Mucosa of rectum (tissue), 2 donors: ENCODE results near the gene CYP27A1.
A peak's percentile ranks its signal among the peaks of the same experiment; 100 is the strongest.

Experiments
- H3K27ac ChIP-seq, 2 donors: one replicate each; pipeline ENCODE4 v1.7.0; 2013; ENCODE audit warnings: inconsistent platforms in 2 of 2, low read depth in 2 of 2, low read length in 2 of 2
- H3K27me3 ChIP-seq, 2 donors: one replicate each; pipeline ENCODE4 v1.7.0; 2013; ENCODE audit warnings: low read length in 2 of 2; ENCODE audit not compliant: control insufficient read depth in 2 of 2, insufficient read depth in 2 of 2
- H3K36me3 ChIP-seq, 2 donors: one replicate each; pipeline ENCODE4 v1.7.0; 2013; ENCODE audit warnings: low read length in 2 of 2; ENCODE audit not compliant: control insufficient read depth in 2 of 2, insufficient read depth in 2 of 2
- H3K4me1 ChIP-seq, 2 donors: one replicate each; pipeline ENCODE4 v1.7.0; 2013; ENCODE audit warnings: low read length in 2 of 2, mild to moderate bottlenecking in 1 of 2; ENCODE audit not compliant: control insufficient read depth in 2 of 2, insufficient read depth in 2 of 2
- H3K4me3 ChIP-seq, 2 donors: one replicate each; pipeline ENCODE4 v1.7.0; 2013; ENCODE audit warnings: low read length in 2 of 2
- H3K9ac ChIP-seq, 2 donors: one replicate each; pipeline ENCODE4 v1.7.0; 2013; ENCODE audit warnings: low read length in 2 of 2, low read depth in 1 of 2, mild to moderate bottlenecking in 1 of 2
- H3K9me3 ChIP-seq, 2 donors: one replicate each; pipeline ENCODE4 v1.7.0; 2013; ENCODE audit warnings: low read length in 2 of 2; ENCODE audit not compliant: control insufficient read depth in 2 of 2
- donor health status: healthy.
- donor health status: Normal muscosa, but diverticular disease.

Gene CYP27A1

DNA sequence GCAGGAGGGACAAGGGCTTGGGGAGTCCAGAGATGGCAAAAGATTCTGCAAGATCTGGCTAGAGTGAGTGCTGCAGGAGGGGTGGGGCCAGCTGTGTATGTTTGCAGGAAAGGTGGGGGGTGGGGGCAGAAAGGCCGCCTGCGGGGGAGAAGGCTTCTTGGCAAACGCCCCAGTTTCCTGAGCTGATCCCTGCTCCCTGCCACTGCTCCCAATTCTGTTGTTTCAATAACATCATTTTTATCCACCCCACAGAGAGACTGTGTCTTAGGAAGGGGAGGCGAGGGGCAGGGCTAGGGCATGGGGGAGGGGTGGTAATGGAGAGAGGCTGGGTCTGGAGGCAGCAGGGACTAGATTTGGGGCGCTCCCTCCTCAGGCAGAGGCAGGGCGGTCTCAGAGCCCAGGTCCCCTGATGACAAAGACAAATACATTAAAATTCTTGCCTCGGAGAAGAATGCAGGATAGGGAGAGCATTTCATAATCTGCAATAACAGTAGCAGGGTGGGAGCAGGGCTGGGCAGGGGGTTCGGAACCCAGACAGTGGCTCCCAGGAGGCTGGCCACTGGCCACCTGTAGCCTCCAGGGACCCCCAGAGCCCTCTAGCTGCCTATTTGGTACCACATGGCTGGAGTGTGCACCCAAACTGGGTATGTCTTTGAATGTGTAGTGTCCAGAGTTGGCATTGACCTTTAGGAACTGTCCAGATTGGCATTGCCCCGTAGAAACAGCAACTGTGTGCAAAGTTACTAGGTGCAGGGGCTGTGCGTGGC lies 75.6 kb downstream of the CYP27A1 start:
- H3K9me3 ChIP-seq: no peaks in the 10 kb centered on the region
- H3K27ac ChIP-seq: no peak overlapping the region
- no peak overlapping the region for H3K4me3 ChIP-seq
- peaks cover 59 to 73% of the 10 kb centered on the region in 2 donors for H3K27me3 ChIP-seq
- H3K9ac ChIP-seq: no peak overlapping the region
- no peaks in the 10 kb centered on the region for H3K36me3 ChIP-seq
- peaks cover 2 to 4% of the 10 kb centered on the region in 2 donors for H3K4me1 ChIP-seq

DNA sequence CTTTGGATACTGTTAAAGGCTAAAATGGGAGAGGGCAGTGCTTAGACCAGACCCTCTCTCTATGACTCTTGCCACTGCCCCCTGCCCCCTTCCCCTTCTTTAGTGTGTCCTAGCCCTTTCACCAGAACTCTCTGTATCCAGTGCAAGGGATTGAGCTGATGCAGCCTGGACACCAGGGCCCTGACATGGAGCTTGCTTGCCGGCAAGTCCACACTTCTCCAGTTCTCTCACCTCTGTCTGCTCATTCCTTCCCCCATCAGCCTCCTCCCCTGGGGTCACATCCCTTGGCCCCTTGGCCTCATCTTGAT lies 76.1 kb downstream of the CYP27A1 start:
- H3K27me3 ChIP-seq: peaks cover 60 to 76% of the 10 kb centered on the region in 2 donors
- H3K9ac ChIP-seq: no peak overlapping the region
- peaks cover 2 to 4% of the 10 kb centered on the region in 2 donors for H3K4me1 ChIP-seq
- H3K4me3 ChIP-seq: no peak overlapping the region
- no peaks in the 10 kb centered on the region for H3K9me3 ChIP-seq
- no peaks in the 10 kb centered on the region for H3K36me3 ChIP-seq
- no peak overlapping the region for H3K27ac ChIP-seq

DNA sequence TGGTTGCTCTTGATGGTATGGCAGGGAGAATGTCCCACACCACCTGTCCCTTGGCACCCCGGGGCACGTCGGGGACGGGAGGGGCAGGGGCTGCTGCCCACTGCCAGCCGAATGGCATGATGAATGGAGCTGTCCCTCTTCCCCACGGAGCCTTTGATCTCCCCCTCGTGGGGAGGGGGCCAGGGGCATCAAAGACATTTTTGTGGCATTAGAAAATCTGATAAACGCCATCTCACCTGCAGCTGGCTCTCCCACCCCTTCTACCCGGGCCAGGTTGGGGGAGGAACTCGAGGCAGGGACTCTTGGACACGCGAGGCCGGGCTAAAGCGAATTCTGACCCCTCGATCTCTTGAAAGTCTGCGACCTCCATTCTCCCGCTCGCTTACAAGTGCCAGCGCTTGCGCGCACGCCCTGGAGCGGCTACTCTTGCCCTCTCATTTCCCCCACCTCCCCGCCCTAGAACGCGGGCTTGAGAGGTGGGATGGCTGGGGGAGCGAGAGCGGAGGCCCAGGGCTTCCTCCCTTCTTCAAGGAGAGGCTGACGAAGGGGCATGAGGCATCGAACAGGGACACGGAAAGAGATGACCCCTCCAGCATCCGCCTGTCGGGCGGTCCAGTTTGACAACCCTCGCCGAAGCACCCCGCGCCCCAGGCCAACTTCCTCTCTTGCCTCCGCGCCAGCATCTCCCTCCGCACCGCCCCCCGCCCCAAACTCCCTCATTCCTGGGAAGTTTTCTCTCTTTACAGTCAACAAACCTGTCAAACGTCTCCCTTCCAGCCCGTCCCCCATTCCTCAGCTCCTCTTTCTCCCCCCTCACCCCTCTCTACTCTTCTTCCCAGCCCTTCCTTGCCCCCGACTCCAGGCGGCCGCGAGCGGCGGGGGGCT lies 77.0 kb downstream of the CYP27A1 start:
- no peak overlapping the region for H3K27ac ChIP-seq
- no peaks in the 10 kb centered on the region for H3K9me3 ChIP-seq
- H3K4me3 ChIP-seq: no peak overlapping the region
- no peaks in the 10 kb centered on the region for H3K36me3 ChIP-seq
- peaks cover 2 to 4% of the 10 kb centered on the region in 2 donors for H3K4me1 ChIP-seq
- peaks cover 52 to 72% of the 10 kb centered on the region in 2 donors for H3K27me3 ChIP-seq
- H3K9ac ChIP-seq: no peak overlapping the region

GRCh38 chr2:218859556-218859987 lies 77.6 kb downstream of the CYP27A1 start, which contains the start of gene WNT6:
TSS of gene WNT6 (plus strand) at chr2:218859805. CDS start at chr2:218860038, 233 bp downstream.
- H3K9ac ChIP-seq: no peak within 1 kb of the TSS
- H3K9me3 ChIP-seq: no peaks in the 10 kb centered on the region
- H3K4me3 ChIP-seq: peak within 1 kb of the TSS in 1 of 2 donors; percentile 30
- H3K27ac ChIP-seq: no peak within 1 kb of the TSS
- H3K4me1 ChIP-seq: peaks cover 2 to 4% of the 10 kb centered on the region in 2 donors
- H3K36me3 ChIP-seq: no peaks in the 10 kb centered on the region
- peaks cover 50 to 69% of the 10 kb centered on the region in 2 donors for H3K27me3 ChIP-seq

DNA sequence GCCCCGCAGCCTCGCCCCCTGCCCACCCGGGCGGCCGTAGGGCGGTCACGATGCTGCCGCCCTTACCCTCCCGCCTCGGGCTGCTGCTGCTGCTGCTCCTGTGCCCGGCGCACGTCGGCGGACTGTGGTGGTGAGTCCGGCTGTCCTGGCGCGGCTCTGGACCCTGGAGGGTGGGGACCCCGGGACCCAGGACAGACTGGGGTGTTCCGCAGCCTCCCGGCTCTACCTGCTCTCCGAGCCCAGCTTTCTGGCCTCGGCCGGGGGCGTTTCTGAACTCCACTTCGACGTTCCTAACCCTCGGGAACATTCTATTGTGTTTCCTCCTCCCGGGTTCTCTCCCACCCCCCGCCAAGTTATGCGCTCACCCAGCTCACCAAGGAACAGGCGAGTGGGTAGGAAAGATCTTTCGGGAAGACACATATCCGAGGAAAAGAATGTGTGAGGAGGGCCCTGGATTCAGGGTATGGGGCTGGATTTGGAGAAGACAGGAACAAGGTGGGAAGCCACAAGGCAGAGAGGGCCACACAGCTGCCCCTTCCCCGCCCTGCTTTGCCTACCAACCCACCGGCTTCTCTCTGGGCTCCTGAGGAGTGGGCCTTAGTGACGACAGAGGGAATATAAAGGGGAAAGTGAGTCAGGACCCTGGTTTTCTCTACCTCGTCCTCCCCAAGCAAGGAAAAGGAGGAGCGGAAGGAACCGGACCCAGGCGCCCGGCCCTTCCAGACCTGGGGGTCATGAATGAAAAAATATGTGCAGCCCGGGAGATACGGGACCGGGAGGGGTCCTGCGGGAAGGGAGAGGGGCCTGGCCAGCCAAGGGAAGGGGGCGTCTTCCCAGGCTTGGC lies 78.3 kb downstream of the CYP27A1 start:
- Histone ChIP-seq H3K4me3 (peak overlapping the region in 1 of 2 donors; percentile 30), H3K4me1 (peaks cover 2 to 4% of the 10 kb centered on the region in 2 donors), H3K27me3 (peaks cover 48 to 69% of the 10 kb centered on the region in 2 donors), H3K27ac (no peak overlapping the region), H3K9me3 (no peaks in the 10 kb centered on the region), H3K9ac (no peak overlapping the region), H3K36me3 (no peaks in the 10 kb centered on the region)

- Histone ChIP-seq H3K9ac (no peak overlapping the region), H3K4me1 (peaks cover 2 to 4% of the 10 kb centered on the region in 2 donors), H3K9me3 (no peaks in the 10 kb centered on the region), H3K4me3 (no peak overlapping the region), H3K36me3 (no peaks in the 10 kb centered on the region), H3K27ac (no peak overlapping the region), H3K27me3 (peaks cover 45 to 62% of the 10 kb centered on the region in 2 donors)
Observed at GRCh38 chr2:218860950-218861381, 79.0 kb downstream of the CYP27A1 start.

DNA sequence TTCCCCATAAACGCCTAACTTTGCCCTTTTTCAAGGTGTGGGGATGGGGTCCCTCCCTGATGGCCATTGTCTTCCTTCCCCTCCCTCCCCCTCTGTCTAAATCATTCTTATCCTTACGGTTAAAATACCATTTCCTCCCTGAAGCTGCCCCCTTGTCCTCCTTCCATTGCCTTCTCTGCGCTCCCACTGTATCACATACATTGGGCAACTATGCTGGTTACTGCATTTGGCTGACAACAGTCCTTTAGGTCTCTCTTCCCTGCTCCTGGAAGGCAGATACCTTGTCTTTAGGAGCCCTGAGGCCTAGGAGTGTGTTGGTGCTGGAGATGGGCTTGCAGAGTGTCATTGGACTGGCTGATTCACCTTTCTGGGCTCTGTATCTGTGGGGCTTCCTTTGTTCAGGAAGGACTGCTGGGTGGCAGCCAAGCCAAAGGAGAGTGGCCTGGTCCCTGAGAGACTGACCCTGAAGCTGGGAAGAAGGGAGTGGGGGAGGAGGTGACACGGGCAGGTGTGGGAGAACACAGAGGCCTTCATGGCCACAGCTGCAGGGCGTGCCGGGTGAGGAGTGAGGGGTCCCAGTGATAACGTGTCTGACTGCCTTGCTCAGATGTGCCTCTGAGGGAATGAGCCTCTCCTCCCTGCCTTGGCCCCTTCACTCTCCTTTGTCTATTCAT lies 79.8 kb downstream of the CYP27A1 start:
- Histone ChIP-seq H3K4me1 (peaks cover 2 to 4% of the 10 kb centered on the region in 2 donors), H3K27ac (no peak overlapping the region), H3K36me3 (no peaks in the 10 kb centered on the region), H3K4me3 (no peak overlapping the region), H3K9ac (no peak overlapping the region), H3K27me3 (peaks cover 44 to 56% of the 10 kb centered on the region in 2 donors), H3K9me3 (no peaks in the 10 kb centered on the region)

DNA sequence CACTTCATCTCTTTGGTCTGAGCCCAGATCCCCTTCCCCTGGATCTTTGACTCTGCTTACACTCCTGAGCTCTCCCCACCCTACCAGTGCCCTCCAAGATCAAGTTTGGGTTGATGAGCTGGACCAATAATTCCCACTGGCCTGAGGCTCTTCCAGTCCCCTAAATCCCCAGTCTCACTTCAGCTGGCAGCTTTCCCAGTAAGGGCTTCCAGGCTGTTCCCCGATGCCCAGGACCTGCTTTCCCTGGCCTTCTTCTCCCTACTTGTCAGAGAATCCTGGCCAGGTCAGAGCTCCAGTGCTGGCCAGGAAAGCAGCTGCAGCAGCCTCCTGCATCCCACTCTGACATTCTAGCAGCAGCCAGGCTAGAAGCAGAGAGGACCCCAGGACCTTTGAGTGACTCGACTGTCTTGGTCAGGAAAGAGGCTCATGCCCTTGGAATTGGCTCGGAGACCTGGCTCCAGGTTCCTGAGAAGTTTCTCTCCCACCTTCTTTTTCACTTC lies 81.1 kb downstream of the CYP27A1 start:
- Histone ChIP-seq H3K36me3 (no peaks in the 10 kb centered on the region), H3K27me3 (peaks cover 39 to 48% of the 10 kb centered on the region in 2 donors)

More for the DNA sequence above, 81.1 kb downstream of the CYP27A1 start:
- Histone ChIP-seq H3K9me3 (no peaks in the 10 kb centered on the region), H3K9ac (no peak overlapping the region), H3K4me1 (peaks cover 2 to 4% of the 10 kb centered on the region in 2 donors), H3K27ac (no peak overlapping the region), H3K4me3 (no peak overlapping the region)
